H1 (cell line): ENCODE measurements around the gene PHACTR1. TPM values are rescaled to one million over a fixed set of nuclear protein-coding genes. Genes with fewer than 3 reads are reported as not detected.

Experiments used
- BACH1 ChIP-seq: IDR thresholded peaks from 2 replicates; pipeline ENCODE4 v1.6.1; 2012; ENCODE audit warnings: low read length, improper control_type of control experiment
- BCL11A ChIP-seq, 2 experiments: IDR thresholded peaks; one replicate each; pipeline ENCODE4 v1.6.1; 2011; ENCODE audit warnings: low read depth in 2 of 2, low read length in 2 of 2, mild to moderate bottlenecking in 2 of 2
- BRCA1 ChIP-seq: IDR thresholded peaks from 2 replicates; pipeline ENCODE4 v1.6.1; 2012; ENCODE audit warnings: low read depth, low read length, improper control_type of control experiment
- CEBPB ChIP-seq: IDR thresholded peaks from 2 replicates; pipeline ENCODE4 v1.6.1; 2012; ENCODE audit warnings: low read depth, low read length
- CHD7 ChIP-seq: fragments of 300-600 bp; sonication (generic); IDR thresholded peaks from 2 replicates; pipeline ENCODE4 v1.7.1; 2012; ENCODE audit warnings: low read length, moderate library complexity, mild to moderate bottlenecking, inconsistent platforms; ENCODE audit not compliant: insufficient replicate concordance
- EP300 ChIP-seq, 2 experiments: IDR thresholded peaks; 1 replicate in 1 of 2; 2 replicates in 1 of 2; pipeline ENCODE4 v1.6.1; 2011 to 2012; ENCODE audit warnings: low read depth in 2 of 2, low read length in 2 of 2, mild to moderate bottlenecking in 2 of 2, borderline replicate concordance in 1 of 2, inconsistent platforms in 1 of 2, moderate library complexity in 1 of 2
- HDAC2 ChIP-seq, 2 experiments: fragments of 300-600 bp in 1 of 2; sonication (generic) in 1 of 2; IDR thresholded peaks; 2 replicates each; pipeline ENCODE4 v1.6.1; 2011 to 2012; ENCODE audit warnings: low read depth in 2 of 2, low read length in 2 of 2, mild to moderate bottlenecking in 2 of 2, moderate library complexity in 2 of 2, borderline replicate concordance in 1 of 2, inconsistent platforms in 1 of 2
- HDAC6 ChIP-seq: IDR thresholded peaks from one replicate; pipeline ENCODE4 v1.7.1; 2012; ENCODE audit warnings: low read depth, mild to moderate bottlenecking, inconsistent platforms, low read length, moderate library complexity
- RXRA ChIP-seq: IDR thresholded peaks from 2 replicates; pipeline ENCODE4 v1.6.1; 2011; ENCODE audit warnings: low read depth, mild to moderate bottlenecking, low read length, moderate library complexity; ENCODE audit not compliant: insufficient read depth
- SRF ChIP-seq: IDR thresholded peaks from 2 replicates; pipeline ENCODE4 v1.6.1; 2011; ENCODE audit warnings: mild to moderate bottlenecking, low read depth, low read length, moderate library complexity
- TAF1 ChIP-seq: IDR thresholded peaks from 2 replicates; pipeline ENCODE4 v1.6.1; 2011; ENCODE audit warnings: mild to moderate bottlenecking, low read depth, low read length
- polyA plus RNA-seq, 7 experiments: library from polyadenylated mRNA; depleted of rRNA in 3 of 7; stranded (reverse) in 5 of 7; unstranded in 2 of 7; fragments of >200 nt in 5 of 7; fragments of 200-250 nt in 2 of 7; gene quantifications; 1 replicate in 5 of 7; 2 replicates in 1 of 7; 4 replicates in 1 of 7; pipeline versions ENCODE4 v1.2.1 to v1.2.3, GENCODE V29; 2011 to 2013; ENCODE audit warnings: missing spikeins in 2 of 7, mixed read lengths in 2 of 7
- total RNA-seq: library from RNA; stranded (reverse); fragmentation: NEBNext Ultra II Directional; extraction: Animal tissue kit (Norgen Biotek cat#: 25700); gene quantifications from 2 replicates; pipeline ENCODE4 v1.2.1, GENCODE V29; 2021
- TF ChIP-seq, protein P1 (sequence below): IDR thresholded peaks from 2 replicates; pipeline ENCODE4 v1.6.1; 2012; ENCODE audit warnings: inconsistent platforms

The PHACTR1 gene
- total and polyA plus RNA-seq, 2 of the 8 experiments (the other 6 are each of a cell fraction or from before 2014, with no cell fraction given): 3.9 to 17.1 TPM

GRCh38 chr6:12962987-12963386 is 246.4 kb downstream of the PHACTR1 start (continued):
- TF ChIP-seq CHD7: no peak
- TF ChIP-seq SRF: no peak
- no peak for TF ChIP-seq BRCA1
- TF ChIP-seq, protein P1, sequence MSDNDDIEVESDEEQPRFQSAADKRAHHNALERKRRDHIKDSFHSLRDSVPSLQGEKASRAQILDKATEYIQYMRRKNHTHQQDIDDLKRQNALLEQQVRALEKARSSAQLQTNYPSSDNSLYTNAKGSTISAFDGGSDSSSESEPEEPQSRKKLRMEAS: no peak
- TF ChIP-seq TAF1: no peak
- TF ChIP-seq EP300 (IDR thresholded peaks at IDR 0.05; ENCODE audit: borderline replicate concordance in 1 of 2, low read depth in 2 of 2, low read length in 2 of 2): no peak
- no peak for TF ChIP-seq HDAC6
- TF ChIP-seq BCL11A (IDR thresholded peaks at IDR 0.05; ENCODE audit: low read depth in 2 of 2, low read length in 2 of 2): no peak
- TF ChIP-seq HDAC2 (IDR thresholded peaks at IDR 0.05; ENCODE audit: borderline replicate concordance in 1 of 2, low read depth in 2 of 2, low read length in 2 of 2): no peak
- no peak for TF ChIP-seq RXRA
- no peak for TF ChIP-seq BACH1
- TF ChIP-seq CEBPB: no peak
